SK-N-MC (cell line): ENCODE measurements around the gene GLT8D1.

ENCODE experiments used
- DNase-seq: peaks from one replicate; pipeline ENCODE4 v3.0.0-alpha.2; 2011; ENCODE audit warnings: low read depth, low spot score
- H3K27ac ChIP-seq: fragments of 200-600 bp; sonication (generic); 2 replicates; pipeline ENCODE4 v1.5.1; 2016; ENCODE audit warnings: mixed run types
- H3K36me3 ChIP-seq: fragments of 200-600 bp; sonication (generic); 2 replicates; pipeline ENCODE4 v1.6.1; 2017; ENCODE audit warnings: antibody characterized with exemption, low read length, mixed read lengths; ENCODE audit not compliant: insufficient read depth
- H3K4me3 ChIP-seq: fragments of 200-600 bp; sonication (generic); 2 replicates; pipeline ENCODE4 v1.5.1; 2016
- H3K9ac ChIP-seq: fragments of 200-600 bp; sonication (generic); 2 replicates; pipeline ENCODE4 v1.8.0; 2017; ENCODE audit warnings: mixed run types, mixed read lengths; ENCODE audit not compliant: insufficient read length
- H3K9me3 ChIP-seq: fragments of 200-600 bp; sonication (generic); 2 replicates; pipeline ENCODE4 v1.6.1; 2017; ENCODE audit warnings: low read depth, mild to moderate bottlenecking, antibody characterized with exemption, low read length, moderate library complexity, mixed read lengths
- EZH2 ChIP-seq: fragments of 200-600 bp; sonication (generic); IDR thresholded peaks from one replicate; pipeline ENCODE4 v1.6.1; 2017; ENCODE audit warnings: antibody characterized with exemption
- FOXP2 ChIP-seq: optimal IDR thresholded peaks from 2 replicates; pipeline ENCODE3; 2011; ENCODE audit warnings: mild to moderate bottlenecking, moderate library complexity; ENCODE audit not compliant: insufficient read depth; ENCODE audit errors: extremely low read length, control extremely low read depth
- POLR2AphosphoS5 ChIP-seq: IDR thresholded peaks from 2 replicates; pipeline ENCODE4 v1.6.1; 2012; ENCODE audit warnings: mild to moderate bottlenecking, low read depth, low read length, borderline replicate concordance

The GLT8D1 gene

DNA sequence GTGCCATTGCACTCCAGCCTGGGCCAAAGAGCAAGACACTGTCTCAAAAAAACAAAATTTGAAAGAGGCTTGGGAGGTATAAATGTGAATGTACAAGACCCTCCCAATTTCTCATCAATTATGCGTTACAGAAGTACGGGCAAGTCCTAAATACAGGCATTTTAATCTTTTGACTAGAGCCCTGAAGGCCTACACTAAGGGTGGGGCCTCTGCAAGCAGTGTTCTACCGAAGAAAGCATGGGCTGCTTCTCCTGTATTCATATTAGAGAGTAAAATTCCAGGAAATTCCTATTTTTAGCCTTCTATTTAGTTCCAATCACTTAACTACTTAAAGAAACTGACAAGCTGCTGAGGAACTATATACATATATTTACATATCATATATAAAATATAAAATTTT lies 45.5 kb downstream of the GLT8D1 start:
- Histone ChIP-seq H3K36me3 (peaks cover 54% of the 10 kb centered on the region), H3K9ac (no peak overlapping the region), H3K4me3 (no peak overlapping the region), H3K9me3 (no peaks in the 10 kb centered on the region), H3K27ac (no peak overlapping the region)
- DNase-seq = no peak
- TF ChIP-seq POLR2AphosphoS5 (no peak), FOXP2 (no peak), EZH2 (no peak)

DNA sequence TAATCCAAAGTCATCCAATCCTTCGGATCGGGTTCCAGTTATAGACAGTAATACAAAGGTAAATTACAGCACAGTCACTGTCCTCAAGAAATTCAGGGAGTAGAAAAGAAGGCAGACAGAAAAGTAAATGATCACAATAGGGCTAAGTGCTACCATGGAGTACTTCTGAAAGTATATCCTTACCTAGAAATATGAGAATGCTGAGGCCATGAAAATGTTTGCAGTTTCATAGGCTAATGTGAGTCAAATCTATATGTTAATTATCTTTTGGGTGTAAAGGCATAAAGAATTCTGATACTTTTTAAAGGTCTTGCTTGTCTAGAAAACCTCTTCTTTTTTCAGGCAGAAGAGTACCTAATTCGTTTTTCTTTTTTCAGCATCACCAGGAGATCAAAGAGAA lies 49.7 kb downstream of the GLT8D1 start:
- Histone ChIP-seq H3K4me3 (no peak overlapping the region), H3K9me3 (no peaks in the 10 kb centered on the region), H3K36me3 (peaks cover 43% of the 10 kb centered on the region), H3K27ac (no peak overlapping the region), H3K9ac (no peak overlapping the region)
- TF ChIP-seq FOXP2 (no peak), EZH2 (no peak), POLR2AphosphoS5 (no peak)
- no peak for DNase-seq

DNA sequence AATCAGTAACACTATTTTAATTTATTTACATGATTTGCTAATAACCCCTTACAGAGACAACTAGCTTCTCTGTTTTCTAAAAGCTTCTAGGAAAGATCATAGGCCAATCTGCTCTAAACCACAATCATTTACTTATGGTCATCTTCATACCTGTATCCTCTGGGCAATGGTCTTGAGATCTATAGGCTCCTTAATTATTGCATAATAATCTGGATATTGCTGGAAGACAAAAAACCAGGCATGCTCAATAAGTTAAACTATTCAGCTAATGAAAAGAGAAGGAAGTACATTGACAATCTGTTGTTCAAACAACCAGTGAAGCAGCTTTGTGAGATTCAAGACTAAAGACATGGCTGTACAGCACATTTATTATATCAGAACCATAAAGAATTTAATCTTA lies 54.0 kb downstream of the GLT8D1 start:
- Histone ChIP-seq H3K9me3 (no peaks in the 10 kb centered on the region), H3K4me3 (no peak overlapping the region), H3K9ac (no peak overlapping the region), H3K27ac (no peak overlapping the region), H3K36me3 (peaks cover 48% of the 10 kb centered on the region)
- TF ChIP-seq EZH2 = no peak
- no peak for TF ChIP-seq POLR2AphosphoS5
- no peak for DNase-seq

DNA sequence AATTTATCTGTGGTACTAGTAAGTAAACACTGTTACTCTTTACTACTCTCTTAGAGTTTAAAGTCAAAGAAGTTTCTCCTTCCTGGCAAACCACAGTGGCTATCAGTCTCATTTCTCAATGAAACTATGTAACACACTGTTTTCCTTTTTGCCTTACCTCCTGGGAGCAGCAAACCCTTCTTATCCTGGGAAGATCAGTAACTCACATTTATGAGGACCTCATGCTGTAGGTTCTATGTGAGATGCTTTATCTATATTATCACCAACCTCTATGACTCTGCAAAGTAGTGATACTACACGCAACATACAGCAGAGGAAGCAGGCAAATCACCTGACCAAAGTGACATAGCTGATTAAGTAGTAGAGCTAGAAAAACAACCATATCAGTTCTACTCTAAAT lies 55.2 kb downstream of the GLT8D1 start:
- Histone ChIP-seq H3K36me3 (peaks cover 49% of the 10 kb centered on the region), H3K4me3 (no peak overlapping the region), H3K27ac (no peak overlapping the region), H3K9me3 (no peaks in the 10 kb centered on the region), H3K9ac (no peak overlapping the region)
- TF ChIP-seq EZH2 (no peak), POLR2AphosphoS5 (no peak), FOXP2 (no peak)
- DNase-seq = no peak

DNA sequence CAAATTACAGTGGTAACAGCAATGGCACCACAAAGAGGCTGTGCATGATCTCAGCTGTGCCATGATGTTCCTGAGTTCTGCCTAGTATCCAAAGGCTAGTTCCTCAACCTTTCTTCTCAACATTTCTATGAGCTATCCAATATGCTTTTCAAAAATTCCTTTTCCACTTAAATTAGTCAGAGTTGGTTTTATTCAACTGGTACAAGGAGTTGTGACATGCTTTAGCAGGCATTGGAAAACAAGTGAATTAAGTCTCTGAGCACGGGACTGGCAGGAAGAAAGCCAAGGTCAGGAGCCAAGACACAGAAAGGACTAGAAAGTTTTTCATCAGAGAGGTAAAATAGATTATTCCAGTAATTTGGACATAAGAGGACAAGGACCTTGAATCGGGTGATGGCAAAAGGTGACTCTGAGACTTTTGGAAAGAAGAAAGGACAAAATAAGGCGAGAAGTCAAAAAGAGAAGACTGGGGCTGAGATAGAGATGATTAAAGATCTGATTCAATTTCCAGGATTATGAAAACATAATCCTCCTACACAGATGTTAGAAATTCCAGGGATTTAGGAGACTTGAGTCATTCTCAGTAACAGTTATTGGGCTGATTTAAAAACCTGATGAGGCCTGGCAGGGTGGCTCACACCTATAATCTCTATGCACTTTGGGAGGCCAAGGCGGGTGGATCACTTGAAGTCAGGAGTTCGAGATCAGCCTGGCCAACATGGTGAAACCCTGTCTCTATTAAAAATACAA lies 56.0 kb downstream of the GLT8D1 start:
- no peak overlapping the region for H3K27ac ChIP-seq
- peaks cover 51% of the 10 kb centered on the region for H3K36me3 ChIP-seq
- H3K9me3 ChIP-seq = no peaks in the 10 kb centered on the region
- no peak overlapping the region for H3K4me3 ChIP-seq
- TF ChIP-seq EZH2 = no peak
- TF ChIP-seq POLR2AphosphoS5 = no peak
- TF ChIP-seq FOXP2 = no peak
- no peak for DNase-seq
- no peak overlapping the region for H3K9ac ChIP-seq

DNA sequence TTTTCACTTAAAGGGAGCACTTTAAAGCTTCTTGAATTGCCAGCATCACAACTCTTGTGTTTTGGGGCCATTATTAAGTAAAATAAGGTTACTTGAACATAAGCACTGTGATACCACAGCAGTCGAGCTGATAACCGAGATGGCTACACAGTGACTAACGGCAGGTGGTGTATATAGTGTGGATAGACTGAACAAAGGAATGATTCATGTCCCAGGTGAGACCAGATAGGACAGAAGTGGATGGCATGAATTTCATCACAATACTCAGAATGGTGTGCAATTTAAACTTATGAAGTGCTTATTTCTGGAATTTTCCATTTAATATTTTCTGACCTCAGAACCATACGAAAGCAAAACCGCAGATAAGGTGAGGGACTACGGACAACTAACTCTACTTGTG lies 60.0 kb downstream of the GLT8D1 start:
- Histone ChIP-seq H3K9me3 (no peaks in the 10 kb centered on the region), H3K27ac (no peak overlapping the region), H3K9ac (no peak overlapping the region), H3K4me3 (no peak overlapping the region), H3K36me3 (peaks cover 47% of the 10 kb centered on the region)
- no peak for DNase-seq
- TF ChIP-seq POLR2AphosphoS5 (no peak), EZH2 (no peak), FOXP2 (no peak)
